ENCODE results near the gene CLDN19. TPM values are rescaled to one million over a fixed set of nuclear protein-coding genes. Genes with fewer than 3 reads are reported as not detected.

The CLDN19 gene
- polyA plus RNA-seq, 1 donor from 2014 or later = not detected

GRCh38 chr1:42737257-42737656 is 2.8 kb downstream of the CLDN19 start:
- Histone ChIP-seq H4K20me1 (ENCODE audit: insufficient read depth) (no peaks in the 10 kb centered on the region), H3K9me2 (ENCODE audit: insufficient read depth, low read length) (no peaks in the 10 kb centered on the region), H3F3A (ENCODE audit: insufficient read depth, low read length, poor library complexity, severe bottlenecking) (no peaks in the 10 kb centered on the region), H3K9me3 (ENCODE audit: low read length) (no peaks in the 10 kb centered on the region), H3K36me3 (ENCODE audit: insufficient read depth, low read length) (no peaks in the 10 kb centered on the region), H3K27ac (ENCODE audit: low read length) (no peak overlapping the region), H3K27me3 (ENCODE audit: insufficient read depth, low read depth, low read length) (no peaks in the 10 kb centered on the region), H3K4me3 (ENCODE audit: low read length) (no peak overlapping the region), H3K4me2 (ENCODE audit: low read length) (no peak overlapping the region), H3K9ac (ENCODE audit: low read length) (no peak overlapping the region), H2AFZ (ENCODE audit: low read depth, low read length) (no peak overlapping the region), H3K79me2 (replicated peaks; ENCODE audit: insufficient read depth, low read length) (no peaks in the 10 kb centered on the region)
- no peak for TF ChIP-seq RAD21 (conservative IDR thresholded peaks at IDR 0.05)
- TF ChIP-seq MXI1 (conservative IDR thresholded peaks at IDR 0.05; ENCODE audit: poor library complexity, severe bottlenecking) = no peak
- no peak for TF ChIP-seq POLR2AphosphoS5 (IDR thresholded peaks at IDR 0.05)
- TF ChIP-seq EZH2 (IDR thresholded peaks at IDR 0.05; ENCODE audit: borderline replicate concordance, insufficient read depth, low read length, poor library complexity, severe bottlenecking) = no peak
- TF ChIP-seq CTCF (IDR thresholded peaks at IDR 0.05; ENCODE audit: poor library complexity, severe bottlenecking) = no peak
- no peak for TF ChIP-seq TAF1 (IDR thresholded peaks at IDR 0.05; ENCODE audit: low read depth)
- TF ChIP-seq SMC3 (conservative IDR thresholded peaks at IDR 0.05; ENCODE audit: poor library complexity) = no peak
- TF ChIP-seq EP300 (conservative IDR thresholded peaks at IDR 0.05; ENCODE audit: poor library complexity, severe bottlenecking) = no peak
- TF ChIP-seq REST (IDR thresholded peaks at IDR 0.05; ENCODE audit: borderline replicate concordance) = no peak

- TF ChIP-seq TAF1 (IDR thresholded peaks at IDR 0.05; ENCODE audit: low read depth) (no peak), POLR2AphosphoS5 (IDR thresholded peaks at IDR 0.05) (no peak), SMC3 (conservative IDR thresholded peaks at IDR 0.05; ENCODE audit: poor library complexity) (no peak), REST (IDR thresholded peaks at IDR 0.05; ENCODE audit: borderline replicate concordance) (no peak), RAD21 (conservative IDR thresholded peaks at IDR 0.05) (no peak), EZH2 (IDR thresholded peaks at IDR 0.05; ENCODE audit: borderline replicate concordance, insufficient read depth, low read length, poor library complexity, severe bottlenecking) (no peak), MXI1 (conservative IDR thresholded peaks at IDR 0.05; ENCODE audit: poor library complexity, severe bottlenecking) (no peak), EP300 (conservative IDR thresholded peaks at IDR 0.05; ENCODE audit: poor library complexity, severe bottlenecking) (no peak), CTCF (IDR thresholded peaks at IDR 0.05; ENCODE audit: poor library complexity, severe bottlenecking) (no peak)
- Histone ChIP-seq H3F3A (ENCODE audit: insufficient read depth, low read length, poor library complexity, severe bottlenecking) (no peaks in the 10 kb centered on the region), H3K79me2 (replicated peaks; ENCODE audit: insufficient read depth, low read length) (no peaks in the 10 kb centered on the region), H3K4me2 (ENCODE audit: low read length) (no peak overlapping the region), H4K20me1 (ENCODE audit: insufficient read depth) (no peaks in the 10 kb centered on the region), H3K36me3 (ENCODE audit: insufficient read depth, low read length) (no peaks in the 10 kb centered on the region), H3K9me3 (ENCODE audit: low read length) (no peaks in the 10 kb centered on the region), H3K9ac (ENCODE audit: low read length) (no peak overlapping the region), H3K27me3 (ENCODE audit: insufficient read depth, low read depth, low read length) (no peaks in the 10 kb centered on the region), H3K27ac (ENCODE audit: low read length) (no peak overlapping the region), H2AFZ (ENCODE audit: low read depth, low read length) (no peak overlapping the region), H3K4me3 (ENCODE audit: low read length) (no peak overlapping the region), H3K9me2 (ENCODE audit: insufficient read depth, low read length) (no peaks in the 10 kb centered on the region)
Observed at GRCh38 chr1:42736571-42737200, 3.4 kb downstream of the CLDN19 start.

Measured in neural cell (in vitro differentiated cells).